Hepatocyte (in vitro differentiated cells): ENCODE measurements around the gene ABCG2. TPM values are rescaled to one million over a fixed set of nuclear protein-coding genes. Genes with fewer than 3 reads are reported as not detected.
A peak's percentile ranks its signal among the peaks of the same experiment; 100 is the strongest.

Source experiments
- DNase-seq: peaks from one replicate; pipeline ENCODE4 v3.0.0-alpha.2; 2016; ENCODE audit warnings: low spot score
- H2AFZ ChIP-seq: fragments of 200-600 bp; sonication (generic); 2 replicates; pipeline ENCODE4 v1.6.0; 2016; ENCODE audit warnings: antibody characterized with exemption, mild to moderate bottlenecking
- H3K27ac ChIP-seq: fragments of 200-600 bp; sonication (generic); 2 replicates; pipeline ENCODE4 v1.5.1; 2016; ENCODE audit warnings: mild to moderate bottlenecking
- H3K27me3 ChIP-seq: fragments of 200-600 bp; sonication (generic); 2 replicates; pipeline ENCODE4 v1.6.1; 2016
- H3K36me3 ChIP-seq: fragments of 200-600 bp; sonication (generic); replicated peaks from 2 replicates; pipeline ENCODE4 v1.5.1; 2016; ENCODE audit warnings: low read depth; ENCODE audit not compliant: insufficient read depth
- H3K4me1 ChIP-seq: fragments of 200-600 bp; sonication (generic); 2 replicates; pipeline ENCODE4 v1.5.1; 2016; ENCODE audit warnings: mild to moderate bottlenecking, moderate library complexity; ENCODE audit not compliant: insufficient read depth
- H3K4me2 ChIP-seq: fragments of 200-600 bp; sonication (generic); 2 replicates; pipeline ENCODE4 v1.6.0; 2016
- H3K4me3 ChIP-seq: fragments of 200-600 bp; sonication (generic); 2 replicates; pipeline ENCODE4 v1.5.1; 2016; ENCODE audit warnings: mild to moderate bottlenecking
- H3K79me2 ChIP-seq: fragments of 200-600 bp; sonication (generic); 2 replicates; pipeline ENCODE4 v1.6.0; 2017; ENCODE audit warnings: mild to moderate bottlenecking
- H3K9me2 ChIP-seq: fragments of 200-600 bp; sonication (generic); replicated peaks from 2 replicates; pipeline ENCODE4 v1.6.0; 2017; ENCODE audit warnings: mild to moderate bottlenecking; ENCODE audit not compliant: insufficient read depth
- H3K9me3 ChIP-seq: fragments of 200-600 bp; sonication (generic); 2 replicates; pipeline ENCODE4 v1.5.1; 2016; ENCODE audit warnings: low read depth, mild to moderate bottlenecking
- H4K20me1 ChIP-seq: fragments of 200-600 bp; sonication (generic); 2 replicates; pipeline ENCODE4 v1.6.0; 2016; ENCODE audit warnings: mild to moderate bottlenecking; ENCODE audit not compliant: insufficient read depth, poor library complexity, severe bottlenecking
- CTCF ChIP-seq: fragments of 200-600 bp; sonication (generic); IDR thresholded peaks from 2 replicates; pipeline ENCODE4 v1.5.1; 2016; ENCODE audit warnings: antibody characterized with exemption, mild to moderate bottlenecking; ENCODE audit not compliant: poor library complexity
- EZH2 ChIP-seq: fragments of 200-600 bp; sonication (generic); IDR thresholded peaks from 2 replicates; pipeline ENCODE4 v1.6.1; 2016; ENCODE audit warnings: antibody characterized with exemption, mild to moderate bottlenecking, borderline replicate concordance
- EZH2phosphoT487 ChIP-seq: fragments of 200-600 bp; sonication (generic); IDR thresholded peaks from one replicate; pipeline ENCODE4 v1.6.1; 2018; ENCODE audit warnings: antibody characterized with exemption, mild to moderate bottlenecking, low read depth, moderate library complexity; ENCODE audit not compliant: unreplicated experiment, severe bottlenecking
- whole genome bisulfite sequencing: methylation state at CpG from one replicate; pipeline ENCODE4 v1.1.6; 2016; ENCODE audit warnings: low lambda C conversion rate; ENCODE audit errors: missing lambda C conversion rate; 5-methylcytosine and 5-hydroxymethylcytosine counted together
- polyA plus RNA-seq: library from polyadenylated mRNA; unstranded; fragments of >200 nt; fragmentation: Nextera tagmentation; extraction: Ambion mirVana; gene quantifications from 2 replicates; pipeline ENCODE4 v1.2.1, GENCODE V29; 2016
- total RNA-seq: library from RNA; depleted of rRNA; stranded (reverse); fragments of >200 nt; gene quantifications from 2 replicates; pipeline ENCODE4 v1.2.3, GENCODE V29; 2014

ABCG2 gene
- total and polyA plus RNA-seq, 2 experiments from 2014 or later, result 3.7 to 11.6 TPM

- Histone ChIP-seq H2AFZ (no peak overlapping the region), H3K9me2 (no peaks in the 10 kb centered on the region), H3K27ac (peak overlapping the region; percentile 23), H3K36me3 (no peaks in the 10 kb centered on the region), H3K4me3 (no peak overlapping the region), H3K79me2 (no peaks in the 10 kb centered on the region), H3K9me3 (no peaks in the 10 kb centered on the region), H3K4me1 (peaks cover 11% of the 10 kb centered on the region), H3K4me2 (peak overlapping the region; percentile 14), H4K20me1 (no peaks in the 10 kb centered on the region), H3K27me3 (no peaks in the 10 kb centered on the region)
- WGBS, result 22% methylated on average over 3 of the region's 3 CpGs
- TF ChIP-seq EZH2phosphoT487 (no peak), CTCF (no peak), EZH2 (no peak)
- DNase-seq, result no peak
These were observed 31.6 kb upstream of the ABCG2 start for GRCh38 chr4:88189881-88190585.

- Histone ChIP-seq H3K27ac (no peak overlapping the region), H3K9me2 (no peaks in the 10 kb centered on the region), H3K4me1 (peaks cover 11% of the 10 kb centered on the region), H3K9me3 (no peaks in the 10 kb centered on the region), H3K4me2 (peak overlapping the region; percentile 14), H3K79me2 (no peaks in the 10 kb centered on the region), H3K36me3 (no peaks in the 10 kb centered on the region), H3K4me3 (no peak overlapping the region), H3K27me3 (no peaks in the 10 kb centered on the region), H2AFZ (no peak overlapping the region), H4K20me1 (no peaks in the 10 kb centered on the region)
- 83% methylated on average over 1 of the region's 1 CpG for WGBS
- no peak for TF ChIP-seq EZH2
- TF ChIP-seq EZH2phosphoT487, result no peak
- no peak for DNase-seq
These were observed 30.9 kb upstream of the ABCG2 start for GRCh38 chr4:88189418-88189738.

GRCh38 chr4:88188738-88189417 is 30.4 kb upstream of the ABCG2 start:
- H3K9me3 ChIP-seq, result no peaks in the 10 kb centered on the region
- H3K4me3 ChIP-seq, result no peak overlapping the region
- TF ChIP-seq CTCF (no peak), EZH2 (no peak), EZH2phosphoT487 (no peak)
- WGBS, result 98% methylated on average over 6 of the region's 6 CpGs
- H3K4me2 ChIP-seq, result no peak overlapping the region
- H4K20me1 ChIP-seq, result no peaks in the 10 kb centered on the region
- H3K27ac ChIP-seq, result no peak overlapping the region
- H2AFZ ChIP-seq, result no peak overlapping the region
- no peaks in the 10 kb centered on the region for H3K79me2 ChIP-seq
- H3K4me1 ChIP-seq, result peaks cover 11% of the 10 kb centered on the region
- H3K9me2 ChIP-seq, result no peaks in the 10 kb centered on the region
- H3K27me3 ChIP-seq, result no peaks in the 10 kb centered on the region
- H3K36me3 ChIP-seq, result no peaks in the 10 kb centered on the region
- DNase-seq, result no peak

- Histone ChIP-seq H3K9me2 (no peaks in the 10 kb centered on the region), H3K79me2 (no peaks in the 10 kb centered on the region), H3K4me3 (no peak overlapping the region), H4K20me1 (no peaks in the 10 kb centered on the region), H3K27ac (no peak overlapping the region), H3K4me1 (peaks cover 11% of the 10 kb centered on the region), H3K9me3 (no peaks in the 10 kb centered on the region), H2AFZ (no peak overlapping the region), H3K36me3 (no peaks in the 10 kb centered on the region), H3K4me2 (no peak overlapping the region), H3K27me3 (no peaks in the 10 kb centered on the region)
- TF ChIP-seq EZH2, result no peak
- no peak for TF ChIP-seq EZH2phosphoT487
- TF ChIP-seq CTCF, result no peak
- no peak for DNase-seq
- WGBS, result 71% methylated on average over 1 of the region's 1 CpG
These were observed 29.3 kb upstream of the ABCG2 start for GRCh38 chr4:88187766-88188165.
